Germinal center (tissue), 1 donor: ENCODE data around the gene FGD3.
"Not testable (repeated sequence)": the region's sequence is repeated elsewhere in the genome, so short reads cannot be mapped to it uniquely, and the experiment has no call there.

Source experiments
- DNase-seq: peaks from one replicate; pipeline ENCODE4 v3.0.0; 2012; ENCODE audit warnings: mixed read lengths, low spot score

Gene FGD3

GRCh38 chr9:92947268-92948037 lies at the start of gene FGD3:
Gene FGD3, plus strand, starts transcription at chr9:92947523. Its CDS starts 28,734 bp downstream, at chr9:92976257.
- DNase-seq = peak; percentile 20

- DNase-seq = not testable (repeated sequence)
These were observed 42.2 kb upstream of the FGD3 start for GRCh38 chr9:92905137-92905536.

- DNase-seq = no peak
These were observed 35.5 kb upstream of the FGD3 start for GRCh38 chr9:92911511-92912475.

GRCh38 chr9:92917176-92917800 lies 30.0 kb upstream of the FGD3 start:
- DNase-seq = no peak

GRCh38 chr9:92920437-92920836 lies 26.9 kb upstream of the FGD3 start:
- no peak for DNase-seq

GRCh38 chr9:92931606-92932005 lies 15.7 kb upstream of the FGD3 start:
- DNase-seq = no peak

- no peak for DNase-seq
These were observed 13.0 kb upstream of the FGD3 start for GRCh38 chr9:92934321-92934720.

GRCh38 chr9:92938025-92938424 lies 9.3 kb upstream of the FGD3 start:
- no peak for DNase-seq

GRCh38 chr9:92941861-92942260 lies 5.5 kb upstream of the FGD3 start:
- DNase-seq = no peak

GRCh38 chr9:92942688-92943616 lies 4.4 kb upstream of the FGD3 start:
- DNase-seq = no peak

- DNase-seq = no peak
These were observed 2.4 kb upstream of the FGD3 start for GRCh38 chr9:92944921-92945320.

GRCh38 chr9:92945796-92946195 lies 1.5 kb upstream of the FGD3 start:
- DNase-seq = no peak

- DNase-seq = no peak
These were observed 763 bp downstream of the FGD3 start for GRCh38 chr9:92948038-92948534.

GRCh38 chr9:92948632-92949031 lies 1.3 kb downstream of the FGD3 start:
- DNase-seq = no peak

- no peak for DNase-seq
These were observed 2.1 kb downstream of the FGD3 start for GRCh38 chr9:92949266-92949982.

- DNase-seq = no peak
These were observed 3.1 kb downstream of the FGD3 start for GRCh38 chr9:92950359-92950955.

- DNase-seq = no peak
These were observed 5.7 kb downstream of the FGD3 start for GRCh38 chr9:92952906-92953610.

- no peak for DNase-seq
These were observed 6.9 kb downstream of the FGD3 start for GRCh38 chr9:92954049-92954861.

GRCh38 chr9:92954886-92955285 lies 7.6 kb downstream of the FGD3 start:
- DNase-seq = no peak
